Activated B cell treated with CpG ODN at 0.5 μM for 24 hours (primary cell): Measurements from ENCODE around the gene MGMT. TPM values are rescaled to one million over a fixed set of nuclear protein-coding genes. Genes with fewer than 3 reads are reported as not detected.

Experiments
- ATAC-seq: fragments of 200-7000 bp; cut with Tn5 transposase; one replicate; pipeline ENCODE4 v1.10.0; 2021; ENCODE audit warnings: low read depth, mild to moderate bottlenecking, moderate library complexity
- CTCF ChIA-PET: fragments of 350-600 bp; sonication (Branson Sonifier 250); formaldehyde crosslinking; loops from one replicate; lab custom pipeline; 2021; ENCODE audit warnings: antibody characterized with exemption; lab: Charles Lee
- POLR2A ChIA-PET: fragments of 350-600 bp; sonication (Branson Sonifier 250); formaldehyde crosslinking; loops from one replicate; lab custom pipeline; 2021; ENCODE audit warnings: antibody characterized with exemption; lab: Charles Lee
- DNase-seq: peaks from one replicate; pipeline ENCODE4 v3.0.0; 2022
- H3K27ac Mint-ChIP-seq: one replicate; pipeline ENCODE4 v1.8.0; 2020; ENCODE audit warnings: mixed read lengths
- H3K27me3 Mint-ChIP-seq: one replicate; pipeline ENCODE4 v1.8.0; 2021; ENCODE audit warnings: mixed read lengths
- H3K36me3 Mint-ChIP-seq: one replicate; pipeline ENCODE4 v1.8.0; 2021; ENCODE audit warnings: low read depth, mixed read lengths
- H3K4me1 Mint-ChIP-seq: one replicate; pipeline ENCODE4 v1.8.0; 2021; ENCODE audit warnings: mixed read lengths
- H3K4me3 Mint-ChIP-seq: one replicate; pipeline ENCODE4 v1.8.0; 2020; ENCODE audit warnings: mild to moderate bottlenecking, mixed read lengths
- H3K9me3 Mint-ChIP-seq: one replicate; pipeline ENCODE4 v1.8.0; 2020; ENCODE audit warnings: mixed read lengths
- intact Hi-C: fragments of 100-400 bp; cut with micrococcal nuclease; formaldehyde crosslinking; loops from one replicate; pipeline ENCODE4 v1.15.1; 2024
- total RNA-seq: library from RNA; stranded (reverse); gene quantifications from 2 replicates; pipeline ENCODE4 v1.2.3, GENCODE V29; 2022
- TF ChIP-seq, protein P1 (sequence below): fragments of 200-600 bp; IDR thresholded peaks from one replicate; pipeline ENCODE4 v1.8.0; 2022; ENCODE audit warnings: antibody characterized with exemption, mild to moderate bottlenecking

The MGMT gene
- total RNA-seq, 1 donor from 2014 or later: 25.8 TPM

DNA sequence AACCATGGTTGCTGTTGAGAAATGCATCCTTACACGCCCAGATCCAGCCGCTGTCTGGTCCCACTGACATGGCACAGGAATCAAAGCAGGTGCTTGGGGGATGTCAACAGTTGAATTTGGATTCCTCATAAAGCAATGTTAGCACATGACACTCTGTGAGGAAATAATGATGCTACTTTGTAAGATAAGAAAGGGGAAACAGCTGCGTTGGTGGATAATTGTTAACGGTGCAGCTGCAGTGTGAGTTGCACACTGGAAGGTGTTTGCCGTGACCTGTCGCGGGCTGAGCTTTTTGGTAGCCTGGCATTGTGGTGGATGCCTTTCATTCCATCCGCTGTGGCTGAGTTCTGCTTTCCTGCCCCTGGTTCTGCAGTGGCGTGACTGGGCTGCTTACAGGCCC, 113.9 kb downstream of the MGMT start:
- ATAC-seq (no peak), DNase-seq (no peak)
- H3K36me3 Mint-ChIP-seq: peaks cover 24% of the 10 kb centered on the region
- TF ChIP-seq, protein P1, sequence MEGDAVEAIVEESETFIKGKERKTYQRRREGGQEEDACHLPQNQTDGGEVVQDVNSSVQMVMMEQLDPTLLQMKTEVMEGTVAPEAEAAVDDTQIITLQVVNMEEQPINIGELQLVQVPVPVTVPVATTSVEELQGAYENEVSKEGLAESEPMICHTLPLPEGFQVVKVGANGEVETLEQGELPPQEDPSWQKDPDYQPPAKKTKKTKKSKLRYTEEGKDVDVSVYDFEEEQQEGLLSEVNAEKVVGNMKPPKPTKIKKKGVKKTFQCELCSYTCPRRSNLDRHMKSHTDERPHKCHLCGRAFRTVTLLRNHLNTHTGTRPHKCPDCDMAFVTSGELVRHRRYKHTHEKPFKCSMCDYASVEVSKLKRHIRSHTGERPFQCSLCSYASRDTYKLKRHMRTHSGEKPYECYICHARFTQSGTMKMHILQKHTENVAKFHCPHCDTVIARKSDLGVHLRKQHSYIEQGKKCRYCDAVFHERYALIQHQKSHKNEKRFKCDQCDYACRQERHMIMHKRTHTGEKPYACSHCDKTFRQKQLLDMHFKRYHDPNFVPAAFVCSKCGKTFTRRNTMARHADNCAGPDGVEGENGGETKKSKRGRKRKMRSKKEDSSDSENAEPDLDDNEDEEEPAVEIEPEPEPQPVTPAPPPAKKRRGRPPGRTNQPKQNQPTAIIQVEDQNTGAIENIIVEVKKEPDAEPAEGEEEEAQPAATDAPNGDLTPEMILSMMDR: no peak
- no peaks in the 10 kb centered on the region for H3K27me3 Mint-ChIP-seq
- H3K27ac Mint-ChIP-seq: no peak overlapping the region
- CTCF ChIA-PET: no interaction called here
- H3K4me3 Mint-ChIP-seq: no peak overlapping the region
- peaks cover 14% of the 10 kb centered on the region for H3K9me3 Mint-ChIP-seq
- intact Hi-C loops: no loop called here
- no peaks in the 10 kb centered on the region for H3K4me1 Mint-ChIP-seq
- POLR2A ChIA-PET: no interaction called here

DNA sequence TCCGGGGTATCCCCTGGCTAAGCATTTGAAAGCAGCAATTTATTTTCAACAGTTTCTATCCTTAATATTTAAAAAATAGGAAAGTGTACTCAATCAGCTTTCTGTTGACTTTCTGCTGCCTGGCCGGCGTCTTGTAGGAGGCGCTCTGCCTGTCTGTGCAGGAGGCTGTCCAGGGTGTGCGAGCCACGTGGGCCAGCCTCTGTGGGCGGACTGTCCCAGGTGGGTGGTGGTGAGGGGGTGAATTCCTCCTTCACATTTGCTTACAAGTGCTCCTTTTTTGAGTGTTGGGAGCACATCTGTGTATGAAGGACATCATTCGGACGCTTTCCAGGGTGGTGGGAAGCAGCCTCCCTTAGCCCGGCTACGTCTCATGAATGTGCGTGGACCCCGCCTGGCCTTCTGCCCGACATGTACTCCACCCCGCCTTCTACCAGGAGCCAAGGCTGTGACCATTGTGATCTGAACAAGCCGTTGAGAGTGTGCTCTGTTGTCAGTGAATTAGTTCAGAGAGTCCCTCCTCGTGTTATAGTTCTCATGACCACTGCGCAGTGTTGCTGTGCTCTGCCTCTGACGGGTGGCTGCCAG, 114.9 kb downstream of the MGMT start:
- peaks cover 22% of the 10 kb centered on the region for H3K9me3 Mint-ChIP-seq
- ChIA-PET POLR2A (no interaction called here), CTCF (no interaction called here)
- no peak overlapping the region for H3K27ac Mint-ChIP-seq
- H3K36me3 Mint-ChIP-seq: peaks cover 33% of the 10 kb centered on the region
- intact Hi-C loops: no loop called here
- H3K27me3 Mint-ChIP-seq: no peaks in the 10 kb centered on the region
- H3K4me3 Mint-ChIP-seq: no peak overlapping the region
- TF ChIP-seq, protein P1: no peak
- H3K4me1 Mint-ChIP-seq: no peaks in the 10 kb centered on the region
- no peak for ATAC-seq
- no peak for DNase-seq

DNA sequence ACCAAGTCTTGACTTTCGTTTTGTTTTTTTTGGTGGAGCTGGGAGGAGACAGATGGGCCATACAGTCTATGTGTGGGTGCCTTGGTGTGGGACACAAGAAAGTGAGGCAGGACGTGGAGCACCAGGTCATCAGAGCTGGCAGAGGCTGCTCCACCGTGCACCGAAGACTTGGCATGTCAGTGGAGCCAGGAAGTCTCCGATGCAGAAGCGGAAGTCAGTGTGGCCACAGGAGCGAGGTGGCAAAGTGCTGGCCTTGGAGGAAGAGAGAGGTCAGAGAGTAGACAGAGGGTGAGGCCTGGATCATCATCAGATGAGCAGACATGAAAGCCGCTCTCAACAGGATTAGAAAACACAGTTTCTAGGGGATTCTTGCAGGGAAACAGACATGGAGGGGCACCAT, 116.8 kb downstream of the MGMT start:
- ATAC-seq (no peak), DNase-seq (no peak)
- Mint-ChIP-seq H3K36me3 (peaks cover 49% of the 10 kb centered on the region), H3K4me3 (no peak overlapping the region), H3K4me1 (no peaks in the 10 kb centered on the region), H3K27ac (no peak overlapping the region), H3K27me3 (no peaks in the 10 kb centered on the region), H3K9me3 (peaks cover 33% of the 10 kb centered on the region)
- intact Hi-C loops: no loop called here
- ChIA-PET CTCF (no interaction called here), POLR2A (no interaction called here)
- TF ChIP-seq, protein P1: no peak

DNA sequence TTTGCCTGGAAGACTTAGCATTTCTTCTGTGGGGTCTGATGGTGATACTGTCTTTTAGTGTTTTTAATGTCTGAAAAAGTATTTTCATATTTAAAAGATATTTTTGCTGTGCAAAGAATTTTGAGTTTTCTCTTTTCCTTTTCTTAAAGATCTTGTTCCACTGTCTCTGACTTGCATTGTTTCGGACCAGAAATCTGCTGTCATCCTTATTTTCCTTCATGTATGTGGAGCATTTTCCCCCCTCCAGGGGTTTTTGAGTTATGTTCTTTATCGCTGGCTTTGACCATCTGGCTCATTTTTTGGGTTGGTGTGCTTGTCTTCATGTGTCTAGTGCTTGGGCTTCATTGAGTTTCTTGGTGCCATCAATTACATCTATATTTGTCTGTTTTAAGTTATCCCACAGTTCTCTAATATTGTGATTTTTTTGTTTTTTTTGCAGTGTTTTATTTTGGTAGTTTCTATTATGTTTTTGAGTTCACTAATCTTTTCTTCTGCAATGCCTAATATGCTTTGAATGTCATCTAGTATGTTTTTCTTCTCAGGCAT, 119.9 kb downstream of the MGMT start:
- no peak overlapping the region for H3K27ac Mint-ChIP-seq
- H3K4me3 Mint-ChIP-seq: no peak overlapping the region
- intact Hi-C loops: no loop called here
- TF ChIP-seq, protein P1: no peak
- peaks cover 33% of the 10 kb centered on the region for H3K9me3 Mint-ChIP-seq
- DNase-seq: no peak
- ChIA-PET POLR2A (no interaction called here), CTCF (no interaction called here)
- H3K27me3 Mint-ChIP-seq: no peaks in the 10 kb centered on the region
- ATAC-seq: no peak
- no peaks in the 10 kb centered on the region for H3K4me1 Mint-ChIP-seq
- peaks cover 65% of the 10 kb centered on the region for H3K36me3 Mint-ChIP-seq

DNA sequence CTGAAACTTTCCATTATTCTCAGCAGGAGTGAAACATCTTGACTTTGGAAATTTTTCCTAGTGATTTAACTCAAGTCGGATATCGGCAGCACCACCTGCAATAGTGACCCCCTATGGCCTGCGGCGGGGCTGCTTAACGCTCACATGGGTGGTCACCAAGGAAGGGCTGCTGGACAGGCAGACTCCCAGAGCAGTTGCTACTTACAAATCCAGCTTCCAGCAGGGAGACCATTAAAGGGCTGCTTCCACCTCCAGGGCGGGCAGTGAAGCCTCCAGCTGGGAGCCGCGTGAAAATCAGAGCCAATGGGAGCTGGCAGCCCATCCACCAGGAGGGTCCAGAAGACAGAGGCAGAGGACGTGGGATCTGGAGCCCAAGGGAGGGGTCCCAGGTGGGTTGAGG, 122.5 kb downstream of the MGMT start:
- CTCF ChIA-PET: no interaction called here
- TF ChIP-seq, protein P1: no peak
- ATAC-seq (no peak), DNase-seq (no peak)
- intact Hi-C loops: no loop called here
- H3K27me3 Mint-ChIP-seq: no peaks in the 10 kb centered on the region
- no peaks in the 10 kb centered on the region for H3K4me1 Mint-ChIP-seq
- no peak overlapping the region for H3K4me3 Mint-ChIP-seq
- peaks cover 66% of the 10 kb centered on the region for H3K36me3 Mint-ChIP-seq
- no peak overlapping the region for H3K27ac Mint-ChIP-seq
- H3K9me3 Mint-ChIP-seq: peaks cover 33% of the 10 kb centered on the region
- POLR2A ChIA-PET: no interaction called here
